Measurements from ENCODE around the gene PKIB.

DNA sequence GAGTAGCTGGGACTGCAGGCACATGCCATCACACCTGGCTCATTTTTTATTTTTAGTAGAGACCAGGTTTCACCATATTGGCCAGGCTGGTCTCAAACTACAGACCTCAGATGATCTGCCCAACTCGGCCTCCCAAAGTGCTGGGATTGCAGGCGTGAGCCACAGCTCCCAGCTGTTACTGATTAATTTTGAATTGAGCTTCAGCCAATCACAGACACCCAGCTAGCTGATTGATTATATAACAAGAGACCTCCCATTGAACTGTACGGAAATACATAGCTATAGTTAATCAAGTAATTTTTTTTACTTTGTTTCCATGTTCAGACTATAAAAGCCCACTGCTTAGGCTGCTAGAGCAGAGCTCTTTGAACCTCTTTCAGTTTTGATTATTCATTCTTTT lies 31.6 kb downstream of the PKIB start:
- TF ChIP-seq POLR2A (IDR thresholded peaks at IDR 0.05; ENCODE audit: low read length) (no peak), GATA1 (IDR thresholded peaks at IDR 0.05; ENCODE audit: low read depth, low read length) (no peak)

Measured in erythroblast (primary cell).